K562 (cell line): Measurements from ENCODE around the gene FCSK. TPM values are rescaled to one million over a fixed set of nuclear protein-coding genes. Genes with fewer than 3 reads are reported as not detected.

Experiments used
- BCLAF1 ChIP-seq, 2 experiments: fragments of 450-650 bp in 1 of 2; IDR thresholded peaks; 2 replicates each; pipeline ENCODE4 v1.6.1; 2011 to 2017; ENCODE audit warnings: low read depth in 2 of 2, antibody characterized with exemption in 1 of 2, borderline replicate concordance in 1 of 2, low read length in 1 of 2, mild to moderate bottlenecking in 1 of 2, mixed read lengths in 1 of 2; ENCODE audit not compliant: control insufficient read depth in 1 of 2
- CBFA2T2 ChIP-seq: fragments of 450-650 bp; conservative IDR thresholded peaks from 2 replicates; pipeline ENCODE4 v1.6.1; 2017; ENCODE audit warnings: mild to moderate bottlenecking
- E2F3 ChIP-seq: fragments of 250-450 bp; sonication (Bioruptor Pico); IDR thresholded peaks from 2 replicates; pipeline ENCODE4 v1.4.0; 2020; ENCODE audit warnings: mild to moderate bottlenecking
- HOXB6 ChIP-seq: fragments of 250-450 bp; sonication (Bioruptor Pico); IDR thresholded peaks from 2 replicates; pipeline ENCODE4 v1.5.1; 2022; ENCODE audit warnings: mild to moderate bottlenecking, borderline replicate concordance
- MYNN ChIP-seq, 2 experiments: sonication (generic); formaldehyde crosslinking in 1 of 2; IDR thresholded peaks; 2 replicates each; pipeline versions ENCODE4 v1.5.0 to v1.6.1; 2016 to 2020; ENCODE audit warnings: antibody characterized with exemption in 1 of 2, missing genetic modification reagents in 1 of 2
- PURB ChIP-seq: sonication (generic); formaldehyde crosslinking; IDR thresholded peaks from 2 replicates; pipeline ENCODE4 v1.9.0; 2021; ENCODE audit warnings: low read depth, mild to moderate bottlenecking, missing genetic modification reagents
- RBFOX2 ChIP-seq: fragments of 200-400 bp; formaldehyde crosslinking; IDR thresholded peaks from 2 replicates; pipeline ENCODE4 v1.6.1; 2017; ENCODE audit warnings: low read depth, mild to moderate bottlenecking, low read length, moderate library complexity
- ZBTB5 ChIP-seq: fragments of 450-650 bp; IDR thresholded peaks from 2 replicates; pipeline ENCODE4 v1.6.1; 2017; ENCODE audit warnings: antibody characterized with exemption
- ZBTB8A ChIP-seq: fragments of 450-650 bp; IDR thresholded peaks from 2 replicates; pipeline ENCODE4 v1.6.1; 2018; ENCODE audit warnings: mild to moderate bottlenecking, moderate library complexity; ENCODE audit not compliant: partially characterized antibody
- ZFP36 ChIP-seq: fragments of 150-350 bp; IDR thresholded peaks from 2 replicates; pipeline ENCODE4 v1.6.1; 2018; ENCODE audit warnings: low read length, low read depth; ENCODE audit not compliant: partially characterized antibody
- ZNF143 ChIP-seq: sonication (generic); formaldehyde crosslinking; IDR thresholded peaks from 2 replicates; pipeline ENCODE4 v1.9.0; 2022; ENCODE audit warnings: mild to moderate bottlenecking, missing genetic modification reagents
- ZNF444 ChIP-seq: fragments of 250-450 bp; sonication (Bioruptor Pico); IDR thresholded peaks from 2 replicates; pipeline ENCODE4 v1.4.0; 2020; ENCODE audit warnings: mild to moderate bottlenecking, moderate library complexity
- ZNF609 ChIP-seq: sonication (generic); formaldehyde crosslinking; IDR thresholded peaks from 2 replicates; pipeline ENCODE4 v1.8.1; 2023; ENCODE audit warnings: missing genetic modification reagents, mild to moderate bottlenecking, borderline replicate concordance
- polyA plus RNA-seq, 8 experiments: library from polyadenylated mRNA; depleted of rRNA in 4 of 8; stranded (reverse) in 5 of 8; unstranded in 3 of 8; fragments of >200 nt; fragmentation: Nextera tagmentation in 2 of 8; fragmentation: Illumina TruSeq in 1 of 8; extraction: Ambion mirVana in 2 of 8; extraction: Trizol in 1 of 8; gene quantifications; 2 replicates each; pipeline versions ENCODE4 v1.2.1 to v1.2.3, GENCODE V29; 2011 to 2014; ENCODE audit warnings: inconsistent platforms in 1 of 8, missing spikeins in 1 of 8
- total RNA-seq, 7 experiments: library from RNA; depleted of rRNA in 6 of 7; stranded (reverse); fragments of >200 nt in 6 of 7; fragmentation: Illumina TruSeq in 2 of 7; extraction: Trizol in 2 of 7; gene quantifications; 2 replicates each; pipeline versions ENCODE4 v1.2.1 to v1.2.3, GENCODE V29; 2011 to 2021; ENCODE audit warnings: low replicate concordance in 1 of 7
- TF ChIP-seq, protein P1 (sequence below): sonication (generic); formaldehyde crosslinking; IDR thresholded peaks from 2 replicates; pipeline ENCODE4 v1.8.0; 2022; ENCODE audit warnings: mild to moderate bottlenecking, missing genetic modification reagents

FCSK gene
- total and polyA plus RNA-seq, 9 of the 15 experiments (the other 6 are each of a cell fraction or from before 2014, with no cell fraction given): 0.92 to 18.6 (median 8.3) TPM

DNA sequence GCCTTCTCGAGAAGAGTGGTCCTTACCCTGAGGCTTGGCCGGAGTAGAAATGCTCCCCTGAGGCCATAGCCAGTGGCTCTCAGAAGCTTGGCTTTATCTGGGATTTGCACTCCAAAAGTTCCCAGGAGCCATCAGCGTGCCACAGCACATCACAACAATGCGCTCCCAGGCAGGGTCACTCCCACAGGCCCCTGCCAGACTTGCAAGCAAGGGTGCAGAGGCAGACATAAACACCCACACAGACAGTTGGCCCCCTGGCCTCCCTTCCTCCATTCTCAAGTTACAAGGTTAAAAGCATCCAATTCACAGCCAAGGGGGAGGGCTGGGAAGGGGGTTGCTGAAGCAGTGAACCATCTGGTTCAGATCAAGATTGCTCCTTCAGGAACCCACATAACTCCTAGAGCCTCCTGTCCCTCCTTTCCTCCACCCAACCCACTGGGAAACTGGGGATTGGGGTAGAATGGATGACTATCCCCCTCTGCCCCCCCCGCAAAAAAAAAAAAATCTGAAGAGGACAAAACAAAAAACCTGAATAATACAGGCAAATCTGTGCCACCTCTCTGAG lies 17.3 kb upstream of the FCSK start (continued):
- TF ChIP-seq ZNF609 (CRISPR knock-in tag): no peak
- TF ChIP-seq E2F3 (CRISPR knock-in tag): no peak
- no peak for TF ChIP-seq PURB (CRISPR knock-in tag)
- peak; percentile 87 for TF ChIP-seq MYNN (IDR thresholded peaks at IDR 0.05)
- no peak for TF ChIP-seq MYNN (CRISPR knock-in tag; IDR thresholded peaks at IDR 0.05)
- no peak for TF ChIP-seq ZFP36
- no peak for TF ChIP-seq HOXB6
- TF ChIP-seq ZNF143 (CRISPR knock-in tag): peak; percentile 16; the same call in 1 of the 2 replicates
- no peak for TF ChIP-seq ZBTB8A
- no peak for TF ChIP-seq ZBTB5
- TF ChIP-seq BCLAF1 (IDR thresholded peaks at IDR 0.05; ENCODE audit: borderline replicate concordance in 1 of 2, control insufficient read depth in 1 of 2, low read depth in 2 of 2, low read length in 1 of 2): no peak
- peak; percentile 55 for TF ChIP-seq RBFOX2
- TF ChIP-seq, protein P1, sequence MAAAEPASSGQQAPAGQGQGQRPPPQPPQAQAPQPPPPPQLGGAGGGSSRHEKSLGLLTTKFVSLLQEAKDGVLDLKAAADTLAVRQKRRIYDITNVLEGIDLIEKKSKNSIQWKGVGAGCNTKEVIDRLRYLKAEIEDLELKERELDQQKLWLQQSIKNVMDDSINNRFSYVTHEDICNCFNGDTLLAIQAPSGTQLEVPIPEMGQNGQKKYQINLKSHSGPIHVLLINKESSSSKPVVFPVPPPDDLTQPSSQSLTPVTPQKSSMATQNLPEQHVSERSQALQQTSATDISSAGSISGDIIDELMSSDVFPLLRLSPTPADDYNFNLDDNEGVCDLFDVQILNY (CRISPR knock-in tag): no peak
- TF ChIP-seq CBFA2T2: peak; percentile 78
- TF ChIP-seq ZNF444 (CRISPR knock-in tag): 0 out of 2 replicates have a peak, but pooled peaks have one; percentile 29
